Adrenal gland (tissue), 5 donors: ENCODE measurements around the gene MACF1.

Experiments used
- CTCF ChIP-seq, 6 experiments: fragments of 450-650 bp in 4 of 6; fragments of 200-600 bp in 2 of 6; sonication (generic) in 1 of 6; IDR thresholded peaks; 1 replicate in 5 of 6; 2 replicates in 1 of 6; pipeline versions ENCODE4 v1.5.1 to v1.8.0; 2016 to 2021; ENCODE audit warnings: antibody characterized with exemption in 6 of 6, mild to moderate bottlenecking in 2 of 6, moderate library complexity in 1 of 6
- POLR2A ChIP-seq, 2 donors: fragments of 450-650 bp; IDR thresholded peaks; one replicate each; pipeline ENCODE4 v1.6.1; 2017; ENCODE audit warnings: antibody characterized with exemption in 2 of 2, mild to moderate bottlenecking in 2 of 2, moderate library complexity in 1 of 2
- donor health status: DM: no; HTN: no; CAD: no.

GRCh38 chr1:39483276-39483675, 278.8 kb downstream of the MACF1 start:
- TF ChIP-seq CTCF (IDR thresholded peaks at IDR 0.05) (no peak), POLR2A (IDR thresholded peaks at IDR 0.05) (no peak)
